Measurements from ENCODE around the gene BNC2.

The BNC2 gene

GRCh38 chr9:16412740-16413139, 457.7 kb downstream of the BNC2 start:
- Mint-ChIP-seq H3K9me3 (ENCODE audit: low read depth) (no peaks in the 10 kb centered on the region), H3K4me1 (ENCODE audit: low read depth) (no peaks in the 10 kb centered on the region), H3K36me3 (no peaks in the 10 kb centered on the region), H3K27ac (no peak overlapping the region), H3K4me3 (no peak overlapping the region), H3K27me3 (peaks cover 2% of the 10 kb centered on the region)

- no peak overlapping the region for H3K4me3 Mint-ChIP-seq
- H3K27ac Mint-ChIP-seq: no peak overlapping the region
- no peaks in the 10 kb centered on the region for H3K9me3 Mint-ChIP-seq (ENCODE audit: low read depth)
- no peaks in the 10 kb centered on the region for H3K36me3 Mint-ChIP-seq
- no peaks in the 10 kb centered on the region for H3K4me1 Mint-ChIP-seq (ENCODE audit: low read depth)
- H3K27me3 Mint-ChIP-seq: peaks cover 2% of the 10 kb centered on the region
These were observed 459.2 kb downstream of the BNC2 start for GRCh38 chr9:16411311-16411710.

DNA sequence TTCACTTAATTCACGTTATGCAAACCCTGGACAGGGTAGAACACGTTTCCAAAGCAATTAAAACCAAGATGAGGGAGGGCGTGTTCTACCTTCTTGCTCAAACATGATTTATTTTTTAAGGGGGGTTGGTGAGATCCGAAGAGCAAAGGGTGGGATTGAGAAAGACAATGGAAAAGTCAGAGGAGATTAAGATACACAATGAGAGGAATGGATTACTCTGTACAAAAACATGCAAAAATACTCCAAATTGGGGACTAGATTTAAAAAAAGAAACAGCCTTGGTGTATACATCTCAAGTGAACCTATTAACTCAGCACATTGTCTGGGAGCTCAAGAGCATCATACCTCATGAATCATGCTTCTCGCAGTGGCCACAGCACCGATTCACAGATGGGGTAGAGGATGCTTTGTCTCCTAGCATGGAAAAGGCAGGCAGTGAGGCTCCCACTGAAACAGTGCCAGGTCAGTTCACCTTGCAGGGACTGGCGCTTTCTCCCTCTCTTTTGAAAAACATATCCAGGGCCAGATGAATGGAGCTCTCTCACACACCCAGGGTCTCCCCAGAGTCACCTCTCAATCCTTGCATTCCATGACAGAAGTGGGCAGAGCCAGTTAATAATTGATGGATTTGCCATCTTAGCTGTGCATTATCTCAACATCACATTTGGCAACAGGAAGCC, 459.7 kb downstream of the BNC2 start:
- H3K4me1 Mint-ChIP-seq (ENCODE audit: low read depth): no peaks in the 10 kb centered on the region
- H3K4me3 Mint-ChIP-seq: no peak overlapping the region
- H3K27me3 Mint-ChIP-seq: peaks cover 2% of the 10 kb centered on the region

GRCh38 chr9:16407617-16408016, 462.9 kb downstream of the BNC2 start:
- Mint-ChIP-seq H3K27ac (no peak overlapping the region), H3K27me3 (peaks cover 4% of the 10 kb centered on the region), H3K9me3 (ENCODE audit: low read depth) (peaks cover 7% of the 10 kb centered on the region)

More for the DNA sequence above, 459.7 kb downstream of the BNC2 start:
- Mint-ChIP-seq H3K27ac (no peak overlapping the region), H3K36me3 (no peaks in the 10 kb centered on the region), H3K9me3 (ENCODE audit: low read depth) (no peaks in the 10 kb centered on the region)

GRCh38 chr9:16406526-16407225, 463.8 kb downstream of the BNC2 start:
- no peak overlapping the region for H3K4me3 Mint-ChIP-seq
- H3K4me1 Mint-ChIP-seq (ENCODE audit: low read depth): no peaks in the 10 kb centered on the region
- H3K36me3 Mint-ChIP-seq: no peaks in the 10 kb centered on the region
- peaks cover 8% of the 10 kb centered on the region for H3K9me3 Mint-ChIP-seq (ENCODE audit: low read depth)
- no peak overlapping the region for H3K27ac Mint-ChIP-seq
- peaks cover 6% of the 10 kb centered on the region for H3K27me3 Mint-ChIP-seq

More at GRCh38 chr9:16407617-16408016, 462.9 kb downstream of the BNC2 start:
- Mint-ChIP-seq H3K4me1 (ENCODE audit: low read depth) (no peaks in the 10 kb centered on the region), H3K4me3 (no peak overlapping the region), H3K36me3 (no peaks in the 10 kb centered on the region)

DNA sequence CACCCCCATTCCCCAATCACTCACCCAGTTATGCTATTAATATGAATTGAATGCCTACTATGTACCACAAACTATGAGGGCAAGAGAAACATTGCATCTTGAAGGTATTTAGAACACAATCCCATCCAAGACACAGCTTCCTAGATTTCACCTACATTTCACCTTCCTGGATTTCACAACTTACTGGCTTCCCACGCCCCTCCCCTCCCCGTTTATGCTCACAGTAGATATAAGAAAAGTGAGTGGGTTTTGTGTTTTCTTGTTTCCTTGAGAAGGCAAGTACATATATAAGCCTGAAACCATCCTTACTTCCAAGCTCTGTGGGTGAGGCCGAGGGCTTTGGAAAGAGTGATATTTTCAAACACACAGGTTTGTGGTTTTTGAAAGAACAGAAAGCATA, 465.0 kb downstream of the BNC2 start:
- Mint-ChIP-seq H3K27ac (no peak overlapping the region), H3K4me1 (ENCODE audit: low read depth) (no peaks in the 10 kb centered on the region)

DNA sequence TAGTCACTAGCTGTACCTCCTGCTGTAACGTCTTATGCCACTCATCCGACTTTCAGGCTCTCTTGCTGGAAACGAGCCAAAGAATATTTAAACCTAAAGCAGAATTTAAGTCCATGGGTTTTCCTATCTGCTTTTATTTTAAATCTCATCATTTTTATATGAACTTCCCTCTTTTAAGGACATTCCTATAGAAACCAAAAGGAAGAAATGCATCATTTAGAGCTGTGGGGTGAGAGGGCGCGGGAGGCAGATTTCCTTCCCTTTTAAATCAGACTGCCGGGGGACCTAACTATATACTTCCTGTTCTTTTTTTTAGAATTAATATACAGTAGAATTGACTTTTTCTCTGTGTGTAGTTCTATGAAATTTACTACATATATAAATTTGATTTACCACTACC, 468.8 kb downstream of the BNC2 start:
- H3K27ac Mint-ChIP-seq: no peak overlapping the region
- H3K9me3 Mint-ChIP-seq (ENCODE audit: low read depth): peaks cover 8% of the 10 kb centered on the region
- no peaks in the 10 kb centered on the region for H3K4me1 Mint-ChIP-seq (ENCODE audit: low read depth)
- H3K27me3 Mint-ChIP-seq: peaks cover 8% of the 10 kb centered on the region
- no peaks in the 10 kb centered on the region for H3K36me3 Mint-ChIP-seq
- no peak overlapping the region for H3K4me3 Mint-ChIP-seq

More for the DNA sequence above, 465.0 kb downstream of the BNC2 start:
- Mint-ChIP-seq H3K27me3 (peaks cover 6% of the 10 kb centered on the region), H3K9me3 (ENCODE audit: low read depth) (peaks cover 8% of the 10 kb centered on the region), H3K4me3 (no peak overlapping the region), H3K36me3 (no peaks in the 10 kb centered on the region)

- Mint-ChIP-seq H3K9me3 (ENCODE audit: low read depth) (peaks cover 8% of the 10 kb centered on the region), H3K27ac (no peak overlapping the region), H3K4me1 (ENCODE audit: low read depth) (no peaks in the 10 kb centered on the region), H3K27me3 (peaks cover 8% of the 10 kb centered on the region), H3K4me3 (no peak overlapping the region), H3K36me3 (no peaks in the 10 kb centered on the region)
These were observed 471.8 kb downstream of the BNC2 start for GRCh38 chr9:16398691-16399090.

DNA sequence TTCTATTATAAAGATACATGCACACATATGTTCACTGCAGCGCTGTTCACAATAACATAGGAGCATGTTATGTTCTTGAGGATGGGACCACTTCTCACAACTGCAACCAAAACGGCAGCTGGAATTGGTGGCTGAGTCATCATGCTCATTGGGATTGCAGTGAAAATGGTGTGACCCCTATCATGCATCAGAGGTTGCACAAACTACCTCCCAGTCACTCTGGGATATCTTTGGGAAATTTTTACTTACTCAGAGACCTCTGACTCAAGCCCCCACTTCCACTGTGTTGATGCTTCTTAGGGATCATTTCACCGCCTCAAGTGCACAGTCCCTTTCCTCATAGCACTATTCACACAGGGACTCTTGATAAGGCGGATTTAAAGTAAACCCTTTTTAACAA, 474.1 kb downstream of the BNC2 start:
- Mint-ChIP-seq H3K36me3 (no peaks in the 10 kb centered on the region), H3K4me1 (ENCODE audit: low read depth) (no peaks in the 10 kb centered on the region), H3K27ac (no peak overlapping the region), H3K27me3 (peaks cover 4% of the 10 kb centered on the region), H3K4me3 (no peak overlapping the region), H3K9me3 (ENCODE audit: low read depth) (no peaks in the 10 kb centered on the region)

- Mint-ChIP-seq H3K4me3 (no peak overlapping the region), H3K9me3 (ENCODE audit: low read depth) (no peaks in the 10 kb centered on the region), H3K27me3 (no peaks in the 10 kb centered on the region), H3K27ac (no peak overlapping the region), H3K4me1 (ENCODE audit: low read depth) (no peaks in the 10 kb centered on the region), H3K36me3 (no peaks in the 10 kb centered on the region)
These were observed 479.1 kb downstream of the BNC2 start for GRCh38 chr9:16391369-16391768.

GRCh38 chr9:16387382-16387781, 483.1 kb downstream of the BNC2 start:
- H3K27me3 Mint-ChIP-seq: no peaks in the 10 kb centered on the region
- H3K4me1 Mint-ChIP-seq (ENCODE audit: low read depth): no peaks in the 10 kb centered on the region
- H3K27ac Mint-ChIP-seq: no peak overlapping the region
- peaks cover 4% of the 10 kb centered on the region for H3K9me3 Mint-ChIP-seq (ENCODE audit: low read depth)
- H3K36me3 Mint-ChIP-seq: no peaks in the 10 kb centered on the region
- H3K4me3 Mint-ChIP-seq: no peak overlapping the region

GRCh38 chr9:16386827-16387077, 483.7 kb downstream of the BNC2 start:
- Mint-ChIP-seq H3K36me3 (no peaks in the 10 kb centered on the region), H3K27me3 (no peaks in the 10 kb centered on the region), H3K27ac (no peak overlapping the region), H3K4me3 (no peak overlapping the region), H3K4me1 (ENCODE audit: low read depth) (no peaks in the 10 kb centered on the region), H3K9me3 (ENCODE audit: low read depth) (peaks cover 4% of the 10 kb centered on the region)

DNA sequence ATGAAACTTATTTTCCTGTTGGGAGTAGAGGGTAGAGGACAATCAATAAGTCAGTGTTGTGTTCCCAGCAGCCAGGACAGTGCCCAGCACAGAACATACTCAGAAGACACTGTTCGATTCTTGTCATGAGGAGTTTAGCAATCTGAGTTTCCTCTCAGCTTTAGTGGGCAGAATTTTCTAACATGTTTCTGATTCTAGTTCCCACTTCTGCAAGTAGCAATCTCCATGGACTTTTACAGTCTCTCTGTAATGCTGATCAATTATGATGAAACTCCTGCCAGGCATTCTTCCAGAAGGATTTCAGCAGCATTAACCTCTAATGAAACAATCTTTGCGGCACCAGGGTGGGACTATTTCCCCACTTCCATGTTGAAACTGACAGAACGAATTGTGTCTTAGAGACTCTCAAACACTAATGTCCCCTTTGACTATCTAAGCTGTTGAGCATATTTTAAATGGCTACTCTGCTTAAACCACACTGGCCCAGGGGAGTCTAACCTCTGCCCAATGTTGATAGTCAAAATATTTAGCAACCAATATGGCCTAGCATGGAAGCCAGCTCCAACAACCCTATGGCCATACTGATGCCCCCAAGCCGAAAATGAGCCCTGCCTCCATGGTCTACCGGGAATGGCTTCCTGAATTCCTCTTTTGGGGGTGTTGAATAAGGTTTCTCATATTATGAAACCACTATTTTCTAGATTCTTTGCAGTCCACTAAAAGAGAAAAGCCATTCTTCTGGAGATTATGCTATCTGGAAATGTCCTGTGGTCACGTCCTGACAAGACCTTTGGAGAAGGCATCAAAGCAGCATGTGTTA, 484.3 kb downstream of the BNC2 start:
- H3K27me3 Mint-ChIP-seq: no peaks in the 10 kb centered on the region
- H3K27ac Mint-ChIP-seq: no peak overlapping the region
- H3K4me3 Mint-ChIP-seq: no peak overlapping the region
- H3K36me3 Mint-ChIP-seq: no peaks in the 10 kb centered on the region
- H3K9me3 Mint-ChIP-seq (ENCODE audit: low read depth): peaks cover 4% of the 10 kb centered on the region
- H3K4me1 Mint-ChIP-seq (ENCODE audit: low read depth): no peaks in the 10 kb centered on the region

DNA sequence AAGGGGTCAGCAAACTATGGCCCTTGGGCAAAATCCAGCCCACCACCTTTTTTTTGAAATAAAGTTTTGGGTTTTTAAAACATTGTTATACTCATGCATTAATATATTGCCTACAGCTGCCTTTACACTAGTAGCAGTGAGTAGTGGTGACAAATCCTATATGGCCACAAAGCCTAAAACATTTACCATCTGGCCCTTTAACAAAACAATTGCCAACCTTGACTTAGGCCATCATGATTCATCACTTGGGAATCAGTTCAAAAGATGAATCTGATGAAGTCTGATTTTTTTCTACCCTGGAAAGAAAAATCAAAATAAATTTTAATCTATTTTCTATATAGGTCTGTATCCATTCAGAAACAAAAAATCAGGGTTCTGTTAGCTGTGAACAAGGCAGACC, 484.9 kb downstream of the BNC2 start:
- no peak overlapping the region for H3K27ac Mint-ChIP-seq
- no peaks in the 10 kb centered on the region for H3K4me1 Mint-ChIP-seq (ENCODE audit: low read depth)
- no peak overlapping the region for H3K4me3 Mint-ChIP-seq
- H3K36me3 Mint-ChIP-seq: no peaks in the 10 kb centered on the region
- H3K27me3 Mint-ChIP-seq: no peaks in the 10 kb centered on the region
- peaks cover 4% of the 10 kb centered on the region for H3K9me3 Mint-ChIP-seq (ENCODE audit: low read depth)

- no peak overlapping the region for H3K27ac Mint-ChIP-seq
- H3K9me3 Mint-ChIP-seq (ENCODE audit: low read depth): peaks cover 4% of the 10 kb centered on the region
- H3K4me3 Mint-ChIP-seq: no peak overlapping the region
- no peaks in the 10 kb centered on the region for H3K36me3 Mint-ChIP-seq
- no peaks in the 10 kb centered on the region for H3K4me1 Mint-ChIP-seq (ENCODE audit: low read depth)
- no peaks in the 10 kb centered on the region for H3K27me3 Mint-ChIP-seq
These were observed 485.5 kb downstream of the BNC2 start for GRCh38 chr9:16384993-16385392.
